ENCODE measurements around the gene SEPTIN10.

DNA sequence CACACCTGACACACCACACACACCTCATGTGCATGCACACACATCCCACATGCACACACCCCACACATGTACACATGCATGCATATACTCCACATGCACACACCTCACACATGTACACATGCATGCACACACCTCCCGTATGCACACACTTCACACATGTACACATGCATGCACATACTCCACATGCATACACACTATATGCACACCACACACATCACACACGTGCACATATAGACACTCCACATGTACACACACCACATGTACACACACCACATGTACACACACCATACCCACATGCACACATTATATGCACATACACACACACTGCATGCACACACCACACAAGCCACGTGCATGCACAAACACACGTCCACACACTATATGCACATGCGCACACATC is 100.5 kb downstream of the SEPTIN10 start:
- TF ChIP-seq, protein P1, sequence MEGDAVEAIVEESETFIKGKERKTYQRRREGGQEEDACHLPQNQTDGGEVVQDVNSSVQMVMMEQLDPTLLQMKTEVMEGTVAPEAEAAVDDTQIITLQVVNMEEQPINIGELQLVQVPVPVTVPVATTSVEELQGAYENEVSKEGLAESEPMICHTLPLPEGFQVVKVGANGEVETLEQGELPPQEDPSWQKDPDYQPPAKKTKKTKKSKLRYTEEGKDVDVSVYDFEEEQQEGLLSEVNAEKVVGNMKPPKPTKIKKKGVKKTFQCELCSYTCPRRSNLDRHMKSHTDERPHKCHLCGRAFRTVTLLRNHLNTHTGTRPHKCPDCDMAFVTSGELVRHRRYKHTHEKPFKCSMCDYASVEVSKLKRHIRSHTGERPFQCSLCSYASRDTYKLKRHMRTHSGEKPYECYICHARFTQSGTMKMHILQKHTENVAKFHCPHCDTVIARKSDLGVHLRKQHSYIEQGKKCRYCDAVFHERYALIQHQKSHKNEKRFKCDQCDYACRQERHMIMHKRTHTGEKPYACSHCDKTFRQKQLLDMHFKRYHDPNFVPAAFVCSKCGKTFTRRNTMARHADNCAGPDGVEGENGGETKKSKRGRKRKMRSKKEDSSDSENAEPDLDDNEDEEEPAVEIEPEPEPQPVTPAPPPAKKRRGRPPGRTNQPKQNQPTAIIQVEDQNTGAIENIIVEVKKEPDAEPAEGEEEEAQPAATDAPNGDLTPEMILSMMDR (IDR thresholded peaks at IDR 0.05): no peak
- TF ChIP-seq POLR2A (IDR thresholded peaks at IDR 0.05): no peak
